Osteoblast (primary cell): ENCODE measurements around the gene LIF. TPM values are rescaled to one million over a fixed set of nuclear protein-coding genes. Genes with fewer than 3 reads are reported as not detected.

ENCODE experiments used
- DNase-seq: peaks from one replicate; pipeline ENCODE4 v3.0.0; 2011; ENCODE audit warnings: low spot score, mixed read lengths; ENCODE audit not compliant: insufficient read length; ENCODE audit errors: missing footprints
- H2AFZ ChIP-seq: 2 replicates; pipeline ENCODE4 v1.6.0; 2011; ENCODE audit warnings: mild to moderate bottlenecking, low read length
- H3K27ac ChIP-seq: 2 replicates; pipeline ENCODE4 v1.5.1; 2011; ENCODE audit warnings: mild to moderate bottlenecking, low read depth, low read length, moderate library complexity
- H3K27me3 ChIP-seq: 2 replicates; pipeline ENCODE4 v1.6.0; 2012; ENCODE audit warnings: mild to moderate bottlenecking, control low read depth, inconsistent platforms, low read length, moderate library complexity; ENCODE audit not compliant: insufficient read depth
- H3K36me3 ChIP-seq: 2 replicates; pipeline ENCODE4 v1.5.1; 2011; ENCODE audit warnings: mild to moderate bottlenecking, low read length, control low read depth, moderate library complexity; ENCODE audit not compliant: insufficient read depth
- H3K4me1 ChIP-seq: 2 replicates; pipeline ENCODE4 v1.5.1; 2011; ENCODE audit warnings: mild to moderate bottlenecking, low read length, control low read depth, moderate library complexity; ENCODE audit not compliant: insufficient read depth
- H3K4me2 ChIP-seq: 2 replicates; pipeline ENCODE4 v1.6.0; 2011; ENCODE audit warnings: mild to moderate bottlenecking, low read length; ENCODE audit not compliant: insufficient read depth
- H3K4me3 ChIP-seq: fragments of 200-600 bp; sonication (generic); 3 replicates; pipeline ENCODE4 v1.5.1; 2012; ENCODE audit warnings: mild to moderate bottlenecking, low read length, inconsistent platforms; ENCODE audit not compliant: insufficient read depth
- H3K79me2 ChIP-seq: 2 replicates; pipeline ENCODE4 v1.6.0; 2012; ENCODE audit warnings: mild to moderate bottlenecking, low read length, control low read depth, inconsistent platforms; ENCODE audit not compliant: insufficient read depth
- H3K9me3 ChIP-seq: 2 replicates; pipeline ENCODE4 v1.5.1; 2011; ENCODE audit warnings: low read depth, low read length, control low read depth
- H4K20me1 ChIP-seq: 2 replicates; pipeline ENCODE4 v1.6.0; 2012; ENCODE audit warnings: mild to moderate bottlenecking, low read length, control low read depth; ENCODE audit not compliant: insufficient read depth
- CTCF ChIP-seq: IDR thresholded peaks from 2 replicates; pipeline ENCODE4 v1.5.1; 2011; ENCODE audit warnings: mild to moderate bottlenecking, low read depth, low read length, moderate library complexity; ENCODE audit errors: extremely low read depth
- total RNA-seq: library from RNA; depleted of rRNA; stranded (reverse); fragments of >200 nt; gene quantifications from 2 replicates; pipeline ENCODE4 v1.2.3, GENCODE V29; 2012

The LIF gene
- total RNA-seq, 1 donor = 3.3 TPM

- no peak for TF ChIP-seq CTCF
- Histone ChIP-seq H3K36me3 (no peaks in the 10 kb centered on the region), H3K79me2 (no peaks in the 10 kb centered on the region), H3K9me3 (no peaks in the 10 kb centered on the region), H2AFZ (no peak overlapping the region), H3K4me2 (peak overlapping the region; percentile 33), H3K4me1 (peaks cover 51% of the 10 kb centered on the region), H3K27ac (peak overlapping the region; percentile 100), H3K27me3 (no peaks in the 10 kb centered on the region), H4K20me1 (no peaks in the 10 kb centered on the region), H3K4me3 (no peak overlapping the region)
- peak; percentile 86 for DNase-seq
Observed at GRCh38 chr22:30212996-30213441, 33.5 kb downstream of the LIF start.

- no peak overlapping the region for H3K4me3 ChIP-seq
- peaks cover 51% of the 10 kb centered on the region for H3K4me1 ChIP-seq
- peak; percentile 93 for DNase-seq
- no peak overlapping the region for H2AFZ ChIP-seq
- H3K27me3 ChIP-seq = no peaks in the 10 kb centered on the region
- peak overlapping the region; percentile 100 for H3K27ac ChIP-seq
- H3K79me2 ChIP-seq = no peaks in the 10 kb centered on the region
- peak overlapping the region; percentile 33 for H3K4me2 ChIP-seq
- TF ChIP-seq CTCF = peak; percentile 25
- no peaks in the 10 kb centered on the region for H4K20me1 ChIP-seq
- no peaks in the 10 kb centered on the region for H3K9me3 ChIP-seq
- no peaks in the 10 kb centered on the region for H3K36me3 ChIP-seq
Observed at GRCh38 chr22:30212363-30212995, 34.1 kb downstream of the LIF start.

GRCh38 chr22:30211124-30211820 is 35.3 kb downstream of the LIF start:
- Histone ChIP-seq H2AFZ (no peak overlapping the region), H4K20me1 (no peaks in the 10 kb centered on the region), H3K4me1 (peaks cover 59% of the 10 kb centered on the region), H3K79me2 (no peaks in the 10 kb centered on the region), H3K36me3 (no peaks in the 10 kb centered on the region), H3K9me3 (no peaks in the 10 kb centered on the region), H3K4me3 (no peak overlapping the region), H3K27ac (peak overlapping the region; percentile 100), H3K4me2 (no peak overlapping the region), H3K27me3 (no peaks in the 10 kb centered on the region)
- no peak for TF ChIP-seq CTCF
- DNase-seq = no peak

GRCh38 chr22:30210235-30210909 is 36.2 kb downstream of the LIF start:
- no peak overlapping the region for H2AFZ ChIP-seq
- peaks cover 65% of the 10 kb centered on the region for H3K4me1 ChIP-seq
- no peak overlapping the region for H3K4me3 ChIP-seq
- no peaks in the 10 kb centered on the region for H3K27me3 ChIP-seq
- H3K79me2 ChIP-seq = no peaks in the 10 kb centered on the region
- peak overlapping the region; percentile 16 for H3K4me2 ChIP-seq
- no peaks in the 10 kb centered on the region for H3K36me3 ChIP-seq
- DNase-seq = peak; percentile 88
- H4K20me1 ChIP-seq = no peaks in the 10 kb centered on the region
- no peaks in the 10 kb centered on the region for H3K9me3 ChIP-seq
- H3K27ac ChIP-seq = peak overlapping the region; percentile 100
- TF ChIP-seq CTCF = no peak
